Activated CD4-positive, alpha-beta T cell treated with anti-CD3 and anti-CD28 coated beads, Interleukin-2, amount 10 ng/mL, durations not matched to agents 7 days and 5 days (primary cell): ENCODE measurements around the gene SMARCA4. TPM values are rescaled to one million over a fixed set of nuclear protein-coding genes. Genes with fewer than 3 reads are reported as not detected.

Source experiments
- CTCF ChIA-PET: fragments of 350-600 bp; sonication (Branson Sonifier 250); formaldehyde crosslinking; loops from one replicate; lab custom pipeline; 2021; ENCODE audit warnings: antibody characterized with exemption; lab: Charles Lee
- POLR2A ChIA-PET: fragments of 350-600 bp; sonication (Branson Sonifier 250); formaldehyde crosslinking; loops from one replicate; lab custom pipeline; 2021; ENCODE audit warnings: antibody characterized with exemption; lab: Charles Lee
- DNase-seq: peaks from one replicate; pipeline ENCODE4 v3.0.0-alpha.2; 2020
- H3K27ac Mint-ChIP-seq: one replicate; pipeline ENCODE4 v1.8.0; 2021; ENCODE audit warnings: mild to moderate bottlenecking, moderate library complexity, mixed read lengths
- H3K27me3 Mint-ChIP-seq: one replicate; pipeline ENCODE4 v1.8.0; 2021; ENCODE audit warnings: mixed read lengths
- H3K36me3 Mint-ChIP-seq: one replicate; pipeline ENCODE4 v1.8.0; 2021; ENCODE audit warnings: low read depth, mixed read lengths
- H3K4me1 Mint-ChIP-seq: one replicate; pipeline ENCODE4 v1.8.0; 2021; ENCODE audit warnings: mixed read lengths
- H3K4me3 Mint-ChIP-seq: one replicate; pipeline ENCODE4 v1.8.0; 2021; ENCODE audit warnings: mild to moderate bottlenecking, moderate library complexity, mixed read lengths
- H3K9me3 Mint-ChIP-seq: one replicate; pipeline ENCODE4 v1.8.0; 2021; ENCODE audit warnings: mixed read lengths
- total RNA-seq, 2 experiments: library from RNA; stranded (reverse); gene quantifications; one replicate each; pipeline ENCODE4 v1.2.3, GENCODE V29; 2021

The SMARCA4 gene
- total RNA-seq, 2 experiments from 2014 or later, result 111 to 115 TPM

GRCh38 chr19:11111771-11112144, 150.9 kb downstream of the SMARCA4 start:
- CTCF ChIA-PET, result no interaction called here
- POLR2A ChIA-PET, result interaction anchor here (0.8 kb wide), 1 partner anchor 15 kb away, joined by 3 read pairs; no protein-coding TSS in a partner anchor
- Mint-ChIP-seq H3K36me3 (peaks cover 66% of the 10 kb centered on the region), H3K4me3 (no peak overlapping the region), H3K27ac (no peak overlapping the region), H3K9me3 (no peaks in the 10 kb centered on the region), H3K27me3 (no peaks in the 10 kb centered on the region), H3K4me1 (no peaks in the 10 kb centered on the region)
- no peak for DNase-seq

Other genes starting within 250 kb of the SMARCA4 start
- gene DNM2, start 243.0 kb upstream of the SMARCA4 start, total RNA-seq, result 100 to 1,000 TPM; 268 to 270 TPM
- gene TMED1, start 124.8 kb upstream of the SMARCA4 start, total RNA-seq, result 10 to 100 TPM in 1 of 2 experiments, 1 to 10 TPM in 1; 8.6 to 11.2 TPM
- gene C19orf38, start 112.6 kb upstream of the SMARCA4 start, total RNA-seq, result 1 to 10 TPM; 2.4 TPM
- gene CARM1, start 89.5 kb upstream of the SMARCA4 start, total RNA-seq, result 10 to 100 TPM; 32.4 to 34.3 TPM
- gene YIPF2, start 32.4 kb upstream of the SMARCA4 start, total RNA-seq, result 10 to 100 TPM; 19.9 to 23.3 TPM
- 10 to 100 TPM; 17.5 to 22.3 TPM for gene TIMM29, start 32.2 kb upstream of the SMARCA4 start, total RNA-seq
- gene LDLR, start 128.4 kb downstream of the SMARCA4 start, total RNA-seq, result 10 to 100 TPM; 93.0 to 97.1 TPM
- 10 to 100 TPM; 80.4 to 97.3 TPM for gene SPC24, start 194.8 kb downstream of the SMARCA4 start, total RNA-seq
- gene KANK2, start 236.5 kb downstream of the SMARCA4 start, total RNA-seq, result 1 to 10 TPM; 2.0 to 2.6 TPM